GM19467 (cell line): ENCODE measurements around the gene ABCB6.
A peak's percentile ranks its signal among the peaks of the same experiment; 100 is the strongest.

Experiments
- ATAC-seq: cut with Tn5 transposase; IDR thresholded peaks from one replicate; pipeline ENCODE4 v1.9.1; 2021; ENCODE audit warnings: mild to moderate bottlenecking, moderate library complexity; ENCODE audit not compliant: unreplicated experiment

Gene ABCB6

DNA sequence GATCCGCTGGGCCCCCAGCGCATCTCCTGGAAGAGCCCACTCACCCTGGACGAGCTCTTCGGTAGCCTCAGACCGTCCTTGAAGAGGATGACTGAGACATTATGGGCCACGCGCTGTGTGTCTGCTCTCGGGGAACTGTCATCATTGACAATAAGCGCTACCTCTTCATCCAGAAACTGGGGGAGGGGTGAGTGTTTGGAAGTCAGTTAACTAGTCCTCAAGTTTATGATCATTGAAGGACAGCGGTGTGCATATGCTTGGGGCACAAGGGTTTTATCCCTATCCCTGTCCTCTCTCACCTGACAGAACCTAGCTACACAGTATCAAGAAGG lies 27.1 kb upstream of the ABCB6 start:
- no peak for ATAC-seq

DNA sequence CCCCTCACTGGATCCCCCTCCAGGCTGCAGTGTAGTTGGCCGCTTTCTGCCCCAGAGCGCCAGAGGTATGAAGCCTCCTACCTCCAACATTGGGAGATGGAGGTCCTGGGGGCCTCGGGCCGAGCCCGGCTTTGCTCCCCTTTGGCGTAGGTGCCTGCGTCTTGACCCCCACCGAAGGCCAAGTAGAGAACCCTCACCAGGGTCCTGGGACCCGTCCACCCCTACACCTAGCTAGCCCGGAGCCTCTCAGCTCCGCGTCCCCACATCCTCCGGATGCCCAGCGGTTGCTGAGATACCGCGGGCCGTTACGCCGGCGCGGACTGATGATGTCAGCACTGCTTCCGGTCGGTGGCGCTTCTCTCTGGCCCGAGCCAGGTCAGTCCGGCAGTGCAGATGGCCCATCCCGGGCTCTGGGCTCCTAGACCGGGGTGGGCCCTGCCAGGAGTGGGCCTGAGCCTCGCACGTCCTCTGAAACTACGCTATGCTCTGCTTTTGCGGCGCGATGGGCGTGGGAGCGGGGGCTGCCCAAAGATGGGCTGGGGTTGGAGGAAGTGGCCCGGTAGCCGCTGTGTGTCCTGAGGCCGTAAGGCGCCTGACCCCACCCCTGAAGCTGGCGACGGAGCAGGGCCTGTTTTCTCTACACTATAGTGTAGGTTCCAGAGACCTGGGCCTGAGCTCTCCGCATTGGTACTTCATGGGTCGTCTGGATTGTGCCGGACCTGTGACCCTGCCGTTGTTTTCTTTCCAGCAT lies 26.6 kb upstream of the ABCB6 start, which contains the start of the genes GLB1L and STK16:
TSS of gene GLB1L (minus strand) at position 297 of the 751 bp plus-strand sequence. CDS start 1,871 bp downstream, outside the sequence.
TSS of gene STK16 (plus strand) at position 332 of the 751 bp plus-strand sequence. CDS start 521 bp downstream, outside the sequence.
- ATAC-seq, result peak; percentile 56

DNA sequence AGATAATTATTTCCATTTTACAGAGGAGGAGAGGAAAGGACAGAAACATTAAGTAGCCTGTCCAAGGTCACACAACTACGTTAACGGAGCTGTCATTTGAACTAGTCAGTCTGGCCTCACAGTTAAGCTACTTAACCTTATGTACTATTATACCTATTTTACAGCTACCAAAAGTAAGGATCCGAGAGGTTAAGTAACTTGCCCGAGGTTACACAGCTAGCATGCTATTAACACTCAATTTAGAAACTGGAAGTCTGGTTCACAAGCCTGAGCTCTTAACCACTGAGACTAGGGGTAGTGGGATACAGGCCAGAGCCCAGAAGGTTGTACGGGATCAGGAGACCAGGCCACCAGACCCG lies 26.0 kb upstream of the ABCB6 start:
- ATAC-seq, result no peak

DNA sequence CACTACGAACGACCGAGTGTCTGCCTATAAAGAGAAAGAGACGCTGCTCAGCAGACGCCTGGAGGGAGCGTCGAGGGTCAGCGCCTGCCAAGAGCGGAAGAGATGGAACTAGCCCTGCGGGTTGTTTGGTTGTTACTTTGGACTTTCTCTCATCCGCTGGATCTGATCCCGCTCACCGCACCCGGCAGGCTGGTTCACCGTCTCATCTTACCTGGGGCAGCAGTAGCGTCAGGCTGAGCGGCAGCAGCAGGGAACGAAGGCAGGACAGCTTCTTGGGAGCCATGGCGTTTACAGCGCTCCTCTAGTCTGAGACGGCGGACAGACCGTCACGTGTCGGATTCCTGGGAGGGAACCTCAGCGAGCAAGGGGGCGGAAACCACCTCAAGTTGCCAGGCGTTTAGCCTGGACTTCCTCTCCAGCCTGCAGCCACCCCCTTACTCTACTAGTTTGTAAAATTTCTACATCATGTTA lies 24.6 kb upstream of the ABCB6 start:
- no peak for ATAC-seq

DNA sequence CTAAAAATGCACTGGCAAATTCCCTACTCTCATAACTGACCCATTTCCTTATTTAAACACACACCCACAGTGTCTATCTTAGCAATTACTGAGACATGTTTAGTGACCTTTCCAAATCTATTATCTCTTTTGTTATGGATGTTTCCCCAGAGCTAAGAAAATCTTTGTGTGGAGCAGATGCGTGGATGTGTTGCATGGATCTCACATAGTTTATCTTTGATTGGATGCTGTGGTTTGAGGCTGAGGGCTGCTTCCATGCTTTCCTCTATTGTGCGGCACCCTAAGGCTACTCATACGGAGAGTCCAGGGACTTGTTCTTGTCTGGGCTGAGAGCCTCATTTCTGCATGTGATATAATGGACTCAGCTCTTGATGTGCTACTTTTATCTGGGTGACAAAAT lies 15.6 kb upstream of the ABCB6 start:
- ATAC-seq, result no peak

DNA sequence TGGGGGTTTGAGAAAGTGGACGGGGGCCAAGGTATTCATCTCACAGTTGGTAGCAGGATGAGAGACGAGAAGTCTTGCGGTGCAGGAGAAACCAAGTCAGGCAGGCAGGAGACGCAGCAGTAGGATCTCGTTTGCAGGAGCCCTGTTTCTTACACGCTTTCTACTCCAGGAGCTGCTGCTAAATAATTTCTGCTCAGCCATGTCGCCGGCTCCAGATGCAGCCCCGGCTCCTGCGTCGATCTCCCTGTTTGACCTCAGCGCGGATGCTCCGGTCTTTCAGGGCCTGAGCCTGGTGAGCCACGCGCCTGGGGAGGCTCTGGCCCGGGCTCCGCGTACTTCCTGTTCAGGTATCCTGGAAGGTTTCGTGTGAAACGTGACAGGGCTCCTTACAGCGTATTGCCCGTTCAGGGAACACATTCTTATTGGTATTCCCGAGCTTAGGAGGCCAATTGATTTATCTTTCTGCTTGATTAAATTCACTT lies 11.3 kb upstream of the ABCB6 start:
- ATAC-seq, result no peak

DNA sequence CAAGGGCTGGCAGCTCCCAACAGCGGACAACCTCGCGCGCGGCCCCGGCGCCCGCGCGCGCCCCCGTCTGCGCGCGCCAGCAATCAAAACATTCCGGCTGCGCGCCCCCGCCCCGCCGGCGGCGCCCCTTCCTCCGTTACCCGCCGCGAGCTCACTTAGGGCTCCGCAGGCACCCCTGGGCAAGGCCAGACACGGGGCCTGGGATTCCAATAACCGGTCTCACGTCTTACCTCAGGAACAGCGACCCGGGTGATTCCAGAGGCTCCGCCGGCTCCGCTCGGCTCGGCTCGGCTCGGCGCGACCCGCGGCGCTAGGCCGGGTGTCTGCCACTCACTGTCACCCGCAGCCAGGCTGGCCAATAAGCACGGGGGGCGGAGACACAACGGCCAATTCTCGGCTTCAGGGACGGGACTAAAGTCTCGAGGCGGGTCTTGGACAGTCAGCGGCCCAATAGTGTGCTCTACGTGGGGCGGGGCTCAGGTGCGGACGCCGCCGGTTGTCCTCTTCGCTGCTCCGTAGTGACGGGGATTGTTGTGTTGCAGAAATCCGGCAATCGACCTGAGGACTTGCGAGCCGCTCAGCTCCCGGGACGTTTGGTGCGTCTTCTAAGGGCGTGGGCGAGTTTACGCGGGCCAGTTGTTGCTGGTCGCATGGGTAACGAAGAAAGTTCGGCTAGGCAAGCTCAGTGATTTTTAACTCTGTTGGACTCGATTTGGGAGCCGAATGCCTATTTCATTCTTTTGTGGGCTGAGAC lies 10.7 kb upstream of the ABCB6 start, which contains the start of the genes ANKZF1 and ATG9A:
TSS of gene ANKZF1 (plus strand) at position 502 of the 754 bp plus-strand sequence. CDS start 452 bp downstream, outside the sequence.
TSS of gene ATG9A (minus strand) at position 332 of the 754 bp plus-strand sequence. CDS start 1,612 bp downstream, outside the sequence.
- ATAC-seq, result peak; percentile 94

DNA sequence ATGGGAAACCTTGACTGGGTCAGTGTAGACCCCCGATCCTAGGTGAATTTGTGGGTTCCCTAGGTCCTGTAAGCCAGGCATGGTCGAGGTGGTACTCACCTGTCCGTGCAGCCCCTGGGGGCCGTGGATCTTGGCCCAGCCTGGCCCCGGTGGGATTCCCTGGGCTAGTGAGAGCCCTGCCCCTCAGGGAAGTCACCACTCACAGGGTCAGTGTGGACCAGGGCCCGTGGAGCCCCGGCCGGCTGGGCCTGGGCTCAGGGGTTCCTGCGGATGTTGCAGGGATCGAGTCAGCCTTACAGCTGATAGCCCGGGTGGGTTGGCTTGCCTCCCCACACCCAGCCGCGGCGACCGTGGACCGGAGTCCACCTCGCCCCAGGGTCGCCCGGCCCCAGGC lies 10.2 kb upstream of the ABCB6 start:
- no peak for ATAC-seq

DNA sequence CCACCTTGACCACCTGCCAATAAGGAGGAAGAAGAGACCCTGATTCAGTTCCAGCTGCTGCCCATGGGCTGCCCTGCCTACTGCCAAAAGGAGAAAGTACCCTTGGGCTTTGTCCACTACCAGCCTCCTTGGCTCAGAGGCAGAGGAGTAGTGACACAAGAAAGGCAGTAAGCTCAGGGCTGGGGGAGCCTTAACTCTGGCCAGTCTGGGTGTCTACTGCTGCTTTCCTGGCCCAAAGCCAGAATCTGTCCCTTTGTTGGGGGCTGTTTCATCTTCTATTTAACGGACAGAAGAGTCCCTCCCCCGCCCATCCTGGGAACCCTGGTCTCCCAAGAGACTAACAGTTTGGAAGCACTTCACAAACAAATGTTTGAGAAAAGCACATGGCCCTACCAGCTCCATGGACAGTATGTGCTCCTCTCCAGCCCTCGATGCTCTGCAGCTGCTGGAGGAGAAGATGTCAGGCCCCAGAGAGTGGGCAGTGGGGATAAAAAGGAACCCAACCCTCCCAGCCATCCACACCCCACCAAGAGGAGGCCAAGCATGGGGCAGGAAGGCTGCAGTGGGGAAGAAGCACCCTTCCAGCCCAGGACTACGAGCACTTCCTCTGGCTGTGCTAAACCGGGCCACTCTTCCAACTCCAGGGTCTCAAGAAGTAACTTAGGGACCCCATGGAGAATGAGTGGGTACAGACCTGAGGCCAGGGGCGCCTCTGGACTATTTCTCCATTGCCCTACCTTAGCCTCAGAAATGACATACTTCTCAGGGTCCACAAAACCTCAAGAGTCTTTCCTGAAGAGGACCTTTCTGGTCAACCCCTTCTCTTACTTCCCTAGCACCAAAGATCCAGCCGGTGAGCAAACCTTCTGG lies 9.5 kb upstream of the ABCB6 start:
- no peak for ATAC-seq

DNA sequence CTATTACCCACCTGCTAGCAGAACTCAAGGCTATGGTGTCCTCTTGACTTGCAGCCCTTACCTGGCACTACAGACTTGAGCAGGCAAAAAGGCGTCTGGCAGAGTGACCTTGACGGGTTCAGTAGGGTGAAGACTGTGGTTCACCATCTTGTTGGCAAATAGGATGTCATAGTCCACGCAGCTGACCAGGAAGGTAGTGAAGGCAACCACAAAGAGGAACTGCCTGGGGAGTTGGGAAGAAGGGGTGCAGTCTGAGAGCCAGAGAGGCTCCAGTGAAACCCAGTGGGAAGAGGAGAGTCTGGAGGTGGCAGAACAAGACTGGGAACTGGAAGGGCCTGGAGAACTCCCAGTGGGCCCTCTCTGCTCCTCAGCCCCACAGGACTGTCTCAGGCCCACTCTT lies 6.6 kb upstream of the ABCB6 start:
- no peak for ATAC-seq

DNA sequence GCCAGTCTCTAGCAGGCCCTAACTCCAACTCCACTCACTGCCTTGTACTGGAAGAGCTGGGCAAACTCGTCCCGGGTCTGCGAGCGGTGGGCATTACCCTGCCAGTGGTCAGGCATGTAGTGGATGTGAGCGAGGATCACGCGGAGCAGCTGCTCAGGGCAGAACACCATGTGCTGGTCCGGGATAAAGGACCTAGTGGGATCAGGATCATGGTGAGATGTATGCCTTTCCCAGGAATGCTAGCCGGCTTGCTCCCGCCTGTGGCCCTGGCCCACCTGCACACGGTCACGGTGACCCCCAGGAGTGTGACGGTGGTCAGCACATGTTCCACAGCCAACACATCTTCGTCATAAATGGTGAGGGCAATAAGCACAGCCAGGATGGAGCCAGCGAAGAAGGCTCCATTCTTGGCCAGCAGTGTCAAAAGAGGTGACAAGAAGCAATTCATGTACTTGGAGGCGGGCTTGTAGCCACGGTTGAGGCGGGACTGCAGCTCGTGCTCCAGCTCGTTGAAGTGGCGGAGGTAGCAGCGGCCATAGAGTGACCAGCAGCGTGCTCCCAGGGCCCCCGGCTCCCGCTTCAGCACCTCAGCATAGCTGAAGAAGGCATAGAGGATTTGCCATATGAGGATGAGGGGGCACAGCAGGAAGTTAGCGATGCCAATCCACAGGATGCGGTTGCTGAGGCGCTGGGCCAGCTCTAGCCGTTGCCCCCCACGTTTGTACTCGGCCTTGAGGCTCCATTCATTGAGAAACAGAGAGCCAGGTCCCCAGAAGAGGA lies 5.3 kb upstream of the ABCB6 start:
- no peak for ATAC-seq

DNA sequence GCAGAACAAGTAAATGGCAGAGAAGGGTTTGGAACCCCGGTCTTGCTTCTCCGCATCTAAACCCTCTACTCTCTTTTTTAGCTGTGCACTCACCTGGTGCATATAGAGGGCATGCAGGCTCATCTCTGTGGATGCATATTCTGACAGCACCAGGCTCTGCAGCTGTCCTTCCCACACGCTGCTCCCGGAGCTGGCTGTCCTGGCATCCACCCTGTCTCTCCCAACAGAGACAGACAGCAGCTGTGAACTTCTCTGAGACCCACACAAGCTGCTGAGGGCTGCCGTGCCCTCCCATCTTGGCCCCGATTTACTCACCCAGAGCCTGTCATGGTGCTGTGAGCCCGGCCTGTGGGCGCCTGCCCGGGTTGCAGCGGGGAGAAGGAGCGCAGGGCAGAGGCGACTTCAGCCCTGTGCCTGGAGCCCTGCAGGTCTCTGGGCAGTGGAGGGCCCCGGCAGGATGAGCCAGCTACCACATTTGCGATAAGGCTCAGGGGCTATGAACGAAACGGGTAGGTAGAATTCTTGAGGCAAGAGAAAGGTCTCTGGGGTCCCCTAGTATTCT lies 3.3 kb upstream of the ABCB6 start:
- ATAC-seq, result no peak

DNA sequence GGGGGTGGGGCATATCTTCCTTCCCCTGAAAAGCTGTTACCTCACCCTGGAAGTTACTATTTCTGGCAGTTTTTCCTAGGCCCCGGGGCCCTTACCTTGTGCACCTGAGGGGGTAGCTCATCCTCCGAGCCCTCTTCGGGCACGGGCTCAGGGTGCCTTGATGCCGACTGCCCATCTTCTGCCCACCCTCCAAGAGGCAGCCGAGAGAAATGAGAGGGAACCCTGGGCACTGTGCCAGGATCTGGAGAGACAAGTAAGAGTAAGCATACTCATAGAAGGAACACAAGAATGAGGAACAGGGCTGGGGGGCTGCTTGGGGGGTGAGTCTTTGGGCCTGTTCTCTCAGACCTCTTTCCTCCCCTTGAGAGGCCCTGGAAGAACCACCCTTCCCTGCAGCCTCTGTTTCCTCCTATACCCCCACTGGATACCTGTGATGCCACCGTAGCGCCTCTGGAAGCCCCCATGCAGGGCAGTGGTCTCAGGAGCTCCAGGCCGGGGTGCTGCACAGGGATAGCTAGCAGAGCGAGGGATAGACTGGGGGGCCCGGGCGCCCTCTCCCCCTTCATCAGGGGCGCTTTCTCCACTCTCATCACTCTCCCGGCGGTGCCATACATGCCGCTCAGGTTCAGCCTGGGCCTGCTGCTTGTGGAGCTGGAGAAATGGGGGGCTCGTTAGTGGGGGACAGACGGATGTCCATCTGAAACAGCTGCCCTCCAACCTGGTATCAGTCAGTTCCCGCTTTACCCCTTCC lies 2.1 kb upstream of the ABCB6 start:
- ATAC-seq, result no peak

DNA sequence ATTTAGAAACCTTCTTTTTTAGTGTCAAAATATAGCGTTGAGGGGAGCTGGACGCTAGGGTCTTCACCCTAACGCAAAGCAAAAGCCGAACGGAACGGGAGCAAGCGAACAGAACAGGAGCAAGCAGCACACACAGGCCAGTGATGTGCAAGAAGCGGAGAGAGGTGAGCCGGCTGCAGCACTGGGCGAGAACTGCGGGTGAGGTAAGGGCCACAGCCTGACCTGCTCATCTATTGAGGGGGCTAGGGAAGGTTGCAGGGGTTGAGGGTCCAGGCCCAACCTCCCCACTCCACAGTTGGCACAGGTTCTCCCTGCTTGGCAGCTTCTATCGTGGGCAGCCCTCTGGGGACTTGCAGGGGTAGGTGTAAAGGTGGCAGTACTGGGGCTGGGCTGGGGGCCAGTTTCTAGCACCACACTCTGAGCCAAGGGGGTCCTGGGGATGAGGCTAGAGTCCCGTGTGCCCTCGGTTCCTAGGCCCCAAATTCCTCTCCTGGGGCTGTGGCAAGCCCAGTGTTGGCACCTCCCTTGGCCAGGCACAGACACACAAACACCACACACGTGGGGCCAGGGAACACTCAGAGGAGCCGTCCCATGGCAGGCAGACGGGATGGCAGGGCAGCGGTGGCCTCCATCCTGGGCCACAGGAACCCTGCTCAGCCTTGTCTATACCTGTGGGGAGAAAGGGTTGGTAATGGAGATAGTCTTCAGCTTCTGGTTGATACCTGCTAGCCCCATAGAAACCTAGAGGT lies 1.2 kb upstream of the ABCB6 start:
- no peak for ATAC-seq

DNA sequence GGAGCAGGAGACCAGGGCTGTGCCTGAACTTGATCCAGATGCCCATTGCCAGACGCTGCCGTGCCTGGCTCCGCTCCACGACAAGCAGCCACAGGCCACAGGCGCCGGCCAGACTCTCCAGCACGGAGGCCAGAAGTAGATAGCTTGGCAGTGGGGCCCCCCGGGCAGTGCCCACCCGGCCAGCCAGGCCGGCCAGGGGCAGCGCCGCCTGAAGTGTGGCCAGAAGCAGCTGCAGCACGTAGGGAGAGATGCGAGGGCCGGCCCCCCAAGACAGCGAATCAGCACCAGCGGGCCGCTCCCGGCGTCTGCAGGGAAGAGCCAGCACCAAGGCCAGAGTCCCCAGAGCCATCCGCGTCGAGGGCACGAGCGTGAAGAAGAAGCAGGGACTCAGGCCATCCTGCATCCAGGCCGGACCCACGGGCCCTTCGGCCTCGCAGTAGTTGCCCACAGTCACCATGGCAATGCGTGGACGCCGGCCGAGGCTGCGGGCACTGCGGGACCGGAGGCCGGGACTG lies 484 bp downstream of the ABCB6 start:
- peak; percentile 8 for ATAC-seq

DNA sequence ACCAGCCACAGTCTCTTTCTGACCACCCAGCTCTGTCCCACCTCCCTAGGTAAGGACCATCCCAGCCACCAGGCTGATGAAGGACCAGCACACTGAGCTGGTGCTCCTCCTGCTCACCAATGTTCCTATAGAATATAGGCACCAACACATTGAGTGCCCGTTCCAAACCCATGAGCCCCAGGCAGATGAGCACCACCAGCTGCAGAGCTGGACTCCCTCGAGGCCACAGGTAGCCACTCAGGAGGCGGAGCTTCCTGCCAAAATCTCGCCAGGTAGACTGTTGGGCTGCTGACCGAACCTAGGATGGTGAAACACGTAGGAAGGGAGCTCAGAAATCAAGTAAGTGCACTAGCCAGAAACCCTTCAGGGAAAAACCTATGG lies 2.2 kb downstream of the ABCB6 start:
- no peak for ATAC-seq

DNA sequence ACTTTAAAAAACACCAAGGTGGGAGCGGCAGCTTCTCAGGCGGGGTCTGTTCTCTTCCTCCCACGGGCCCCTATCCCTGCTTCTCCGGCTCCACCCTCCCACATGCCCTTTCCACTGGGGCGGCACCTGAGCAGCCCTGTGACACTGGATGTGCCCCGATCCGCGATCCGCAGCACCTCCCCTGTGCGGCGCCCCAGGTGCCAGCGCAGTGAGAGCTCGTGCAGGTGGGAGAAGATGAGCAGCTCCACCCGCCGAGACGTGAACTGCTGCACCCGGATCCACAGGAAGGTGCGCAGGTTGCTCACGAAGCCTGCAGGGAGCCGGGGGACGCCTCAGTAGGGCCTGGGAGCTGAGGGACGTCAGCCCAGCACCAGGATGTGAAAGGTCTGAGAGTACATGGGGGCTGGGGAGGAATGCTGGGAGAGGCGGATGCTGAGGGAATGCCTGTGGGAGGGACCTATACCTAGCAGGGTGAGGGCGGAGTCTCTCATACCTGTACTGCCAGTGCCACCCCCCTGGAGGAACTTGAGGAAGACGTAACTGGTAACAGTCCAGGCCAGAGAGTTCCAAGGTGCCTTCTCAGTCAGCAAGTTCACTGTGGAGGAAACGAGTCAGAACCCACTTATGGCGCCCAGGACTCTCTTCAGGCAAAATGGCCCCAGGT lies 2.8 kb downstream of the ABCB6 start:
- ATAC-seq, result no peak

DNA sequence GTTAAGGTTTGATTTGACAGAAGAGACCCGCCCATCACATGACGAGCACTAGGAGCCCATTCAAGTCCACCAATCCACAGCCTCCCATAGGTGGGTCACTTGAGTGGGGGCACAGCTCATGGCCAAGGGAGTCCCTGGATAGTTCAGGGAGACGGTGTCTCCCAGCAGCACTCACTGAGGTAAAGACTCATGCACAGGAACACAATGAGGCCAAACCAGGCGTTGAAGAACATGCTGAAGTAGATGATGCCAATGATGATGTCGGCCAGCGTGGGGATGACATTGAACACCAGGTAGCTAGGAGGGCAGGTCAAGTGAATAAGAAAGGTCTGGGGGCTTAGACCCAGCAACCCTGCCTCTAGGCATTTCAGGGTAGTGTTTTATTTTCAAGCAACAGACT lies 4.0 kb downstream of the ABCB6 start:
- ATAC-seq, result no peak
